Stimulated activated CD8-positive, alpha-beta memory T cell treated with anti-CD3 and anti-CD28 coated beads, Interleukin-4, amount 100 ng/mL, for 4 hours (primary cell): ENCODE measurements around the gene NCOA1.

Experiments
- DNase-seq, 2 donors: peaks; one replicate each; pipeline ENCODE4 v3.0.0-alpha.2; 2020; ENCODE audit warnings: low read depth in 2 of 2, low spot score in 1 of 2

NCOA1 gene

DNA sequence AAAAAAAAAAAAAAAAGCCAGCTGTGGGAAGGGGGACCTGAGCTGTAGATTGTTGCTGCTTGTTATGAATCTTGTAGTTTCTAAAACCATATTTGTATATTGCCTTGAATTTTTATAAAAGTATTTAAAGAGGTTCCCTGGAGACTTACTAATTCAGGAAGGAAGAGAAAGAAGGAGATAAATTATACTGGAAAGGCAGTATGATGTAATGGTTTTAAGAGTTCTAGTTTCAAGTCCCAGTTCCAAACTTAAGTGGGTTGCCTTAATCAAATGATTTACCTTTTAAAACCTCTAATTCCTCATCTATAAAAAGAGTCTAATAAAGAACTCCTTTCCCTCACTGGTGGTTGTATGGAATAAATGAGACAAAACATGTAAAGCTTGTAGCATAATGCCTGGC lies 240.0 kb downstream of the NCOA1 start:
- DNase-seq, result no peak

DNA sequence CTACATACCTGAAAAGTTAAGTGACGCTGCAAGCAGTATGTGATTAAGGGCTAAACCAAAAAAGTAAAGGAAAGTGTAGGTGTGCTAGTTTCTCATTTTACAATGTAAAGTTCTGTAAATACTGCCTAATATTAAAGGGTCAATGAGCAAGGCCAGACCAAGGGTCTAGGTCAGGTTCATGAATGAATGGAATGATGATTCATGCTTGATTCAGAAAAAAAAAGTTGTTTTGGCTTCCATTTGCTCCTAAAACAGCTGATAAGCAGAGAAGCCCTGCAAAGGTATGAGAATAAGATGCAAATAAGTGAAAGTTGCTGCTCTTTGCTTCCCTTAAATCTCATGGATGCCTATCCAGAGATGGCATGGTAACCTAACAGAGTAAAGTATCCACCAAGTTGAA lies 240.9 kb downstream of the NCOA1 start:
- DNase-seq, result no peak

DNA sequence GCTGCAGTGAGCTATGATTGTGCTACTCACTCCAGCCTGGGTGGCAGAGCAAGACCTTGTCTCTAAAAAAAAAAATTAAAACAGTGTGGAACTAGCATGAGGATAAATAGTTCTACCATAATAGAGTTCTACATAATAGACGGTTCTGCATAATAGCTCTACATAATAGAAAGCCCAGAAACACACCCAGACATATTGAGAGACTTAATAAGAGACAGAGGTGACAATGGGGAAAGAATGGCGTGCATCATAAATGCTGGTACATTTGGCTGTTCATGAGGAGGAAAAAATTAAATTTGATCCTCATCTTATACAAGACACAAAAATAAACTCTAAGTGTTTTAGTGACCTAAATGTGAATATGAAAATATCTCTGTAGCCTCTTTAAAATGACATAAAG lies 243.7 kb downstream of the NCOA1 start:
- no peak for DNase-seq

DNA sequence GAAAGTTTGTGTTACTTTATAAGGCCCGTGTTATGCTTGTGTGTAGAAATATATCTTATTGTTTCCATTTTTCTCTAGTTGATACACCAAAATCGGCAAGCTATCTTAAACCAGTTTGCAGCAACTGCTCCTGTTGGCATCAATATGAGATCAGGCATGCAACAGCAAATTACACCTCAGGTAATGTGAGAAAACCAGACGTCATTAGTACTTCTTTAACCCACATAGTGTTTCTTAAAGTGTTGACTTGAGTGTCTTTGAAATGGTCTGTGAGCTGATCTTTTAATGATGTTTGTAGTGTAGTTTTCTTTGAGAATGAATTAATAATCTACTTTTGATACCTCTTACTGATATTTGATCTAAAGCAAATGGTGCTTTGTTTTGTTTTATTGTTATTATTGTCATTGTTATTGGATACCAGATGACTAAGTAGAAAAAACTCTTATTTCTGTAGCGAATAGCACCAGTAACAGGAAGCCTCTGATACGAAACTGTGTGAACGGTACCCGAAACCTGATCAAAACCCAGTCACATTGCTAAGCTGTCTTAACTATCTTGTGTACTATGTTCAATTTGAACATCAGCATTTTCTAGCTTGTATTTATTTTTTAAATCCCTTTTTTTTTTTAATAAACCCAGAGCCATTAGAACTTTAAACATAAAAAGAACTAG lies 248.4 kb downstream of the NCOA1 start:
- DNase-seq, result no peak

DNA sequence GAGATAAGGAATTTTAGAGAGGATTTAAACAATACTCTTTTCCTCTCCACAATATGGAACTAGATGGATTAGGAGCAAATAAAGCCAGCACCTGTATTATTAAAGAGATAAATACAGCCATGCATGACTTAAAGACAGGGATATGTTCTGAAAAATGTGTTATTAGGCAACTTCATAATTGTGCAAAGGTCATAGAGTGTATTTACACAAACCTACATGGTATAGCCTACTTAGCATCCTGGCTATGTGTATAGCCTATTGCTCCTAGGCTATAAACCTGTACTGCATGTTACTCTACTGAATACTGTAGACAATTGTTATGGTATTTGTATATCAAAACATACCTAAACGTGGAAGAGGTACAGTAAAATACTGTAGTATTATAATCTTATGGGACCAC lies 249.1 kb downstream of the NCOA1 start:
- DNase-seq, result no peak

DNA sequence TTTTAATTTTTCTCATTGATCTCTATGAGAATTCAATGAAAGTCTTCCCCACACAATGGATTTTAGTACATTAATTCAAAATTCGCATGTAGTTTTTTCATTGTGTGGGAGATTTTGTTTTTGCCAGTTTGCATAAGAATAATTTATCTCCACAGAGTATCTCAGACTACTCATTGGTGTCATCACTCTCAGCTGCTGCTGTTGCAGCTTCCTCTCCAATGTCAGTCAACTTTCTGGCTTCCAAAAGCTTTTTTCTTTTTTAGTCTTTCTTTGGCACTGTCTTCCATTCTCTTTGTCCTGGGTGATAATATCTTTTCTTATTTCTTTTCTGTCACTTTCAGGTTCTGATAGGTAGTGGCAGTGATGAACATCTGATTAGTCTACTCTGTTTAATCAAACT lies 251.7 kb downstream of the NCOA1 start:
- no peak for DNase-seq

DNA sequence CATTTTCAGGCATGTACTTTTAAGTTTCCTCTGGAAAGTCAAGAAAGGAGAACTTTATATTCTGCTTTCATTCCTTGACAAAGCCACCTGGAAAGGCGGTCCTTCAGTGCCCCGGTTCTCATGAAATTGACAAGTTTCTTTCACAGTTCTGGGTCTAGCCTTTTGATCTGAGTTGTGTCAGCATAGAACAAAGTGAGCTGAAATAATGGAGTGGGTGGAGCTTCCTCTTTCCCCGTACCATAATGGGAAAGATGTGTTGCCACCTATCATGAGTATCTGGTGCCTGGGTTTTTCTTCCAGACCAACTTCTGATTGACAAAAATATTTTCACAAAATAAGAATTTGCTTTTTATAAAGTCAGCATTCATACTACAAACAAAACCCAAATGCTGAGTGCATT lies 252.9 kb downstream of the NCOA1 start:
- no peak for DNase-seq

DNA sequence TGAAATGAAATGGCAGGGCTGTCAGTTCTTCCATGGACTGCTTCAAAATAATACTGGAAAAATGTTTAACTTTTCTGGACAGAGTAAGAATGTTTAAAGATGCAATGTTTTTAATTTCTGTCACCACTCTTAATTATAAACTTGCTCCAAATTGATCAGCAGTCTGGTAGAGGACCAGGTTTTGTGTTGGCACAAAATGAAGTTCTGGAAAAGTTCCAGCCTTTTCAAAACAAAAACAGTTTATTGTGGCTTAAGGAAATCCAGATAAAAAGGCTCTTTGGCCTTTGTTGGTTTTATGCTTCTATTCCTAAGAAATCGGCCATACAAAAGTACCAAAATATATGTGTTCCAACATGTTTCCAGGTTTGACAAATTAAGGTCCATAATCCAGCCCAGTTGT lies 253.3 kb downstream of the NCOA1 start:
- no peak for DNase-seq

DNA sequence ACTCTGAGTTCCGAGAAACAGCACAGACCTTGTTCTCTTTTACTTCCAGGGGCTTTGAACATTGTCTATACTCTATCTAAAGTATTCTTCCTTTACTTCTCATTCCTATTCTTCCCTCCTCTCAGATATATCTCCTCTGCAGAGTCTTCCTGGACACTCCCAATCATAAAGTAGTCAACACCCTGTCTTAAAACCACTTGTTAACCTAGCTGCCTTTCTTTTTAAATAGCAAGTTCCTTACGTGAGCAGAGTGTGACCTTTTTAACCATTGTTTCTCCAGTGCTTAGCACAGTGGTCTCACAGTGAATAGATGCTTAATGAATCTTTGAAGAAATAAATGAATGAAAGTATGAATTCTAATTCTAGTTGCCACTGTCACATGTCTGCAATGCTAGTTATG lies 254.8 kb downstream of the NCOA1 start:
- no peak for DNase-seq

DNA sequence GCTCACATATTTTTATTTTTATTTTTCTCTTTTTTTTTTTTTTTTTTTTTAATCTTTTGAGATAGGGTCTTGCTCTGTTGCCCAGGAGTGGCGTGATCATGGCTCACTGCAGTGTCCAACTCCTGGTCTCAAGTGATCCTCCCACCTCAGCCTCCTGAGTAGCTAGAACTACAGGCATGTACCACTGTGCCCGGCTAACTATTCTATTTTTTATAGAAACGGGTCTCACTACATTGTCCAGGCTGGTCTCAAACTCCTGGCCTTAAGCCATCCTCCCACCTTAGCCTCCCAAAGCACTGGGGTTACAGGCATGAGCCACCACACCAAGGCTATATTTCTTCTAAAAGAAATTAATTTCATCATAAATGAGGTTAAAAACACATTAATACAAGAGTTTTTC lies 256.2 kb downstream of the NCOA1 start:
- DNase-seq, result no peak

DNA sequence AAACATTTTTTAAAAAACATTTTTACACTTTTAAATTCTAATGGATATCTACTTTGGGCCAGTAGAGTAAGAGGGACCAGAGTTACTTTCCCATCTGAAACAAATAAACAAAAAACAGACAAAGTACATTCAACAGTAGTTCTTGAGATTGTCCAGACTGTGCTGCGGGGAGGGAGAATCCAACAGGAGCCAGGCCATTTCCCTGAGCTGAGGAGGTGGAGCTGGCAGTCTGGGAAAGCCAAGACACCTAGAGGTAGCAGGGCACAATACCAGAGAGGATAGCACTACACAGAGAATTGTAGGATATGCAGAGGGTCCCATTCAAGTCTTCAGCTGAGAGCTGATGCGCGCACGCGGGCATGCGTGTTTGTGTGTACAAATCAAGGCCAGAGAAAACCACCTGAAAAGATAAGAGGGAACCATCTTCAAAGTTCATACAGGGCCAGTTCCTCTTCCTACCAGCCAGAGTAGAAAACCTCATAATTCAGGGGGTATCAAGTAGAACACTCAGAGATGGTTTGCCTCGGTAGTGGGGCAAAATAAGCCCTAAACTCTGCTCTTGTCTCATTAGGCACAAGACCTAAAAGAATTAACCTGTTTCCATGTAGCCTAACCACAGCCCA lies 258.1 kb downstream of the NCOA1 start:
- no peak for DNase-seq

DNA sequence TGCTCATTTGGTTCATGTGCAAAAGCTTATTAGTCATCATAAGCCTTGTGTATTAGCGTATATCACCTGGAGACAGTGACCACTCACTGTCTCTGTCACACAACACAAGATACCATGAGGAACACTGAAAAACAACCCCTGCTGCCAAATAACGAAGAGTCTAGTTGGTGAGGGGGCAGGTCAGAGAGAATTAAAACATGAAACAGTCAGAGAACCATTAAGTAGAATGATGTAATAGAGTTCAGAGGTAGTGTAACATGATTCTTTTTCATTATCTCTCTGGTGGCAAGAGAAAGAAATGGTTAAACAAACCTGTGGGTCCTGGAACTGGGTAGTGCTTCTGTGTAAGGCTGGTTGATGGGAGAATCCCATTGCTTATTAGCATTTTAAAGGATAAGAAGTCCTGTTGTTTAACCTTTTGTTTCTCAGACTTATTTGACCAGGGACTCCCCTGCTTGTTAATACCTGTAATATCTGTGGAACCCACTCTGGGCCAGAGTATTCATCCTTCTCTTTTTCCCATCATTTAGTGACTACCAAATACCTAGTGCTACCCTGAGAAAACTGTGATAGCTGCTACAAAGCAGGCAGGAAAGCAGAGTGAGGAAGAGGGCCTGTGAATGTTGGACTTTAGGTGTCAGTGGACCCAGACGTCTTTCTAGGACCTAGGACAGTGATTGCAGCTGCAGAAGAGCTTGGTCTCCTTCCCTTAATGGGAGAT lies 264.1 kb downstream of the NCOA1 start:
- DNase-seq, result no peak

DNA sequence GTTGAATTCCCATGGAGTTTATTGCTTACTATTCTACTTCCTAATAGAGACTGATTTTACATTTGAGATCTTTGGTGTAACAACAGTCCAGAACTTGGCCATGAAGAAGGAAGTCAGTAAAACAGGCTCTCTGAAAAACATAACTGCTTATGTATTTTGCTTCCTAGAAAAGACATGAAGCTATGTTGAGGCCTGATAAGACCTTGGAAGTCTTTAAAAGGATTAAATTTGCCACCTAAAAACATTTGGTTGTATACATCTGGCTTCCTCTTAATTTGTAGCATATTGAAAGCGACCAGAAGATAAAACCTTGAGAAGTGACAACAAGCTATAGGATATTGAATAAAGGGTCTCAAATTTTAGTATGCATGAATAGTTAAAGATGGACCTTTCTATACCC lies 265.7 kb downstream of the NCOA1 start:
- no peak for DNase-seq

DNA sequence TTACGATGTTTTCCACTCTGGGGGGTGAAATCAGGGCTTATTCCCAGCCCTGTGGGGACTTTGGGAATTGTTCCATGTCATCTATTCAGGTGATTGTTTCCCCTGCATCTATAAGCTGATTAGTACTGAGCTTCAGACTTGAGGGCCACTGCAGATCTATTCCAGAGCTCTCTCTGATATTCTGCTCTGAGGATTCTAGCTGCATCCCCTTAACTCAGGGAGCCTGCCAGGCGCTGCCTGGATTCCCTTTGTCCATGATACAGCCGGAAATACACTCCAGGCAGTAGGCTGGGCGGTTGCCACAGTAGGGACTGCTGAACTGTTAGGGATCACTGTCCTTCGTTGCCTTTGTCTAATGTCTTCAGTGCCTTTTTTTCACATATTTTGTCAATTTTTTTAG lies 270.8 kb downstream of the NCOA1 start:
- no peak for DNase-seq

DNA sequence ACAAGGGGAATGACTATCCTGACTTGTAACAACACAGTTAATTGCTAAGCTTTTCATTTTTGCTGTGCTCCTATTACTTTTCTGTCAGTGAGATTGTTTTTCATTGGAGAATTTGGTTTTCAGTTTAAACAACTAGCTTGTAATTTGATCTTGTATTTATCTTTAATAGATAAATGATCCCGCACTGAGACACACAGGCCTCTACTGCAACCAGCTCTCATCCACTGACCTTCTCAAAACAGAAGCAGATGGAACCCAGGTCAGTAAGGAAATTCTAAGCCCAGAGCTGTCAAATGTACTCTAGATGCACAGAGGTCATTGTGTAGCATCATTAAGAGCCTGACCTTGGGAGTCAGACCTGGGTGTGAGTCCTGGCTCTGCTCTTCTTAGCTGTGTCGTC lies 271.5 kb downstream of the NCOA1 start:
- no peak for DNase-seq

DNA sequence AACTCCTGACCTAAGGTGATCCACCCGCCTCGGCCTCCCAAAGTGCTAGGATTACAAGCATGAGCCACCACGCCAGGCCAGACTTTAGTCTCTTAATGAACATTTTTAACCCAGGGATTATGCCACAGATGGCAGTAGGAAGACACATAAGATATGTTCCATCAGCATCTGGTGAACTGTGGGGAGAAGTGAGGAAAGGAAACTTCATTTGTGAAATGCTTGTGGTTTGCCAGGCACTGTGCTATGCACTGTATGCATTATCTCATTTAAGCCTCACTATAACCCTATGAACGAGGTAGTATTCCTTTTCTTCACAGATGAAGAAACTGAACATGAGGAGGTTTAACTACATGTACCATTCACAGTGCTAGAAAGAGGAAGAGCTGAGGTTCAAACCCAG lies 272.8 kb downstream of the NCOA1 start:
- no peak for DNase-seq

DNA sequence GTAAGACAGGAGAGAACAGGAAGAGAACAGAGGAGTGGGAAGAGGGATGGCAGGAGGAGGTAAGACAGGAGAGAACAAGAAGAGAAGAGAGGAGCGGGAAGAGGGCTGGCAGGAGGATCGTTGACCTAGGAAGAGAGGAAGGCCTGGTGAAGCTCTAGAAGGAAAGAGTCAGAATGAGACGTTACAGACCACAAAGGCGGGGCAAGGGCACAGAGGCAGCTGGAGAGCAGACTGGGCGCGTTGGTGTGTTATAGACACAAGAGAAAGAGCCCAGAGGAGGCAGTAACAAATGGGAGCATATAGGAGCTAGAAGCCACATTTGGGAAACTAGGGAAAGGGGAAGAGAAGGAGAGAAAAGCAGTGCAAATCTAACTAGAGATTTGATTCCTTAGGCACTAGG lies 275.6 kb downstream of the NCOA1 start:
- no peak for DNase-seq

DNA sequence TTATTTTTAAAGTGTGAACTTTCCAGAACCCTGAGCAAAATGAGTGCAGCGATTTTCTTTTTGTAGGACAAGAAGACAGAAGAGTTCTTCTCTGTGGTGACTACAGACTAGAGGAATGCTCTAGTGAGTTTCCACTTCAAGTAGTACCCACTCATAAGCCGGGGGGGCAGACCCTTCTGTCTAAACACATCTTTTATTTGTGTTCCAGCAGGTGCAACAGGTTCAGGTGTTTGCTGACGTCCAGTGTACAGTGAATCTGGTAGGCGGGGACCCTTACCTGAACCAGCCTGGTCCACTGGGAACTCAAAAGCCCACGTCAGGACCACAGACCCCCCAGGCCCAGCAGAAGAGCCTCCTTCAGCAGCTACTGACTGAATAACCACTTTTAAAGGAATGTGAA lies 277.0 kb downstream of the NCOA1 start:
- DNase-seq, result no peak

DNA sequence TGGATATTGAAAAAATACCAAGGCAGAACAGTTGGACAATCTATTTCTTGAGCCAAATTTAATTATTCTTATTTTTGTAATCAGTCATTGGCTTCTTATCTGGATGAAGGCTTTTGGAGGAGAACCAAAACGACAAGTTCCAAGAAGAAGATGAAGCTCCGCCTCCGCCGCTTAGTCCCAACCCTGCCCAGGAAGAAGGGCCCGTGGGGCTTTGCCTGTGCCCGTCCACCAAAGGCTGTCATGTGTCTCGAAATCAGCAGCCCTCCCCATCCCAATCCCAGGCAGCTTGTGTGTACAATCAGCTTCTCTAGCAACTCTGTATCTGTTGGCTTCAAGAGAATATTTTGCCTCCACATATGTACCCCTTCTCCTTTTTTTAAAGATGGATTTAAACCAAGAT lies 277.5 kb downstream of the NCOA1 start:
- DNase-seq, result no peak

DNA sequence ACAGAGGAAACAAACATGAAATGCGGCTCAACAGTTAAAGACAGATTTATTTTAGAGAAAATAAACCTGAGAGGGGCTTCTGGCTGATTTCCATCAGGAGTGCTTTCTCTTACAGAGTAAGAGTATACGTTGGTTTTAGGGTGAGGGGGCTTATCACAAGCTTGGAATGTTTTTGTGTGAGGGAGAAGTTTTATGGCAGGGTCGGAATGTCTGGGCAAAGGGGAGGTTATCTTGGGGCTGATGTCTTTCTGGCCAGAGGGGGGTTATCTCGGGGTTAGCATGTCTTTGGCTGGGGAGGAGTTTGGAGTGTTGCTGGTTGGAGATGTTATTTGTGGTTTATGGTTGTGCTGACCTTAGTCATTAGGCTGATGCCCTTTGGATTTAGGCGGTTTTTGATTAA lies 280.0 kb downstream of the NCOA1 start:
- no peak for DNase-seq

DNA sequence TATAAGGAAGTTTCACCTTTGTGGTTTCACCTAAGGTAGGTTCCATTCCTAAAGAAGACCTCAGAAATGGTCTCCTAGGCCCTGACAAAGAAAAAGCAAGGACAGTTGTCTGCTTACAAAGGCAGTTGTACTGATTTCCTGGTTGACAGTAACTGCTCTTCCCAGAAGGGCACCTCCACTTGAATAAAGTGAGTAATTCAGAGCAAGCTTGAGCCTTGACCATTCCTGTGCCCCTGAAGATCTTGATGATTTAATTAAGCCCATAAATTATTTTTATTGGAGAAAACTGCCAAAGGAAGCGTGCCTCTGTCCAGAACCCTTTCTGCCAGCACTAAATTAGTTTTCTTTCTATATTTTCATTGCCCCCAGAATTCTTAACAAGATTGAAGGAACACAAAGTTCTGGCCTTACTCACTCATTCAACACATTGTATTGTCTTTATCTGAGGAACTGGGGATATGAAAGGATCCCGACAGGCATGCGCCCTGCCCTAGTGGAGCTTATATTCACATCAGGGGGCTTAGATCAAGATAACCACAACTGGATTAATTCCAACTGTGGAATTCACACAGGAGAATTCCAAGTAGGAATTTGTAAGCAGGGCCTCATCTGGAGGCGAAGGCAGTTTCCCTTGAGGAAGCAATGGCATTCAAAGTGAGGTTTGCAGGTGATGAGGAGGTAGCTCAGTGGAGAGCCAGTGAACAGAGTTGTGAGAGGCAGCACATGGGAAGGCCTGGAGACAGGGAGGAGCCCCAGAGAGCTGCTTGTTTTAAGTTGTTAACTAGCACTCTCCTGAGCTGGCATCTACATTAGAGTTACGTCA lies 280.9 kb downstream of the NCOA1 start:
- DNase-seq, result no peak

DNA sequence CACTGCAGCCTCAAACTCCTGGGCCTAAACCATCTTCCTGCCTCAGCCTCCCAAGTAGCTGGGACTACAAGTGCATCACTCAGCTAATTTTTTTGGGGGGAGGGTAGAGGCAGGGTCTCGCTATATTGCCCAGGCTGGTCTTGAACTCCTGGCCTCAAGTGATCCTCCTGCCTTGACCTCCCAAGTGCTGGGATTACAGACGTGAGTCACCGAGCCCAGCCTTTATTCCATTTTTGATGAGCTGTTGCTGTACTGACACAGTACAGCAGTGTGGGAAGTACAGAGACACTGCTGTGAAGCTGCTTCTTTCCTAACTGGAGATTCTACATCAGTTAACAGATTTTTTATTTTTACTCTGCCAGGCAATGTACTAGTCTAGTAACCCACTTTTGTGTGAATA lies 283.3 kb downstream of the NCOA1 start:
- no peak for DNase-seq
